GM12801 (cell line): ENCODE data around the gene SORCS1.

ENCODE experiments used
- CTCF ChIP-seq: IDR thresholded peaks from one replicate; pipeline ENCODE4 v1.5.1; 2011; ENCODE audit warnings: control low read depth; ENCODE audit not compliant: insufficient read length; ENCODE audit errors: extremely low read depth

The SORCS1 gene

GRCh38 chr10:106577266-106577665 is 587.2 kb downstream of the SORCS1 start:
- no peak for TF ChIP-seq CTCF

- TF ChIP-seq CTCF = no peak
Measured at GRCh38 chr10:106576534-106576933, 588.0 kb downstream of the SORCS1 start.

GRCh38 chr10:106573106-106573505 is 591.4 kb downstream of the SORCS1 start:
- TF ChIP-seq CTCF = no peak

GRCh38 chr10:106571192-106571946 is 593.1 kb downstream of the SORCS1 start:
- TF ChIP-seq CTCF = no peak

GRCh38 chr10:106570268-106570667 is 594.2 kb downstream of the SORCS1 start:
- no peak for TF ChIP-seq CTCF

- no peak for TF ChIP-seq CTCF
Measured at GRCh38 chr10:106567629-106568028, 596.9 kb downstream of the SORCS1 start.

- no peak for TF ChIP-seq CTCF
Measured at GRCh38 chr10:106566873-106567272, 597.6 kb downstream of the SORCS1 start.
